HCEC 1CT (cell line): ENCODE measurements around the gene CHRM1.
"Not testable (repeated sequence)": the region's sequence is repeated elsewhere in the genome, so short reads cannot be mapped to it uniquely, and the experiment has no call there.

Experiments used
- DNase-seq: peaks from one replicate; pipeline ENCODE4 v3.0.0-alpha.2; 2017

Gene CHRM1

DNA sequence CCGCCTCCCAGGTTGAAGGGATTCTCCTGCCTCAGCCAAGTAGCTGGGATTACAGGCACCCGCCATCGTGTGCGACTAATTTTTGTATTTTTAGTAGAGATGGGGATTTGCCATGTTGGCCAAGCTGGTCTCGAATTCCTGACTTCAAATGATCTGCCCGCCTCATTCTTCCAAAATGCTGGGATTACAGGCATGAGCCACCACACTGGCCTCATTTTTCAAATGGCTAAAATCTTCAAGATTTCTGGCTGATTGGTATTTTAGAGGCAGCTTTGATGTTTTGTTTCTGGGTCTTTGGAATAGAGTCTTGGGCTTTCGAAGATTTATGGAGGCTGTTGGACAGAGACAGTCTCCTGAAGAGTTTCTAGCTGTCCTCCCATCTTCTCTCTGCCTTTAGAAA lies 46.3 kb downstream of the CHRM1 start:
- DNase-seq = no peak

DNA sequence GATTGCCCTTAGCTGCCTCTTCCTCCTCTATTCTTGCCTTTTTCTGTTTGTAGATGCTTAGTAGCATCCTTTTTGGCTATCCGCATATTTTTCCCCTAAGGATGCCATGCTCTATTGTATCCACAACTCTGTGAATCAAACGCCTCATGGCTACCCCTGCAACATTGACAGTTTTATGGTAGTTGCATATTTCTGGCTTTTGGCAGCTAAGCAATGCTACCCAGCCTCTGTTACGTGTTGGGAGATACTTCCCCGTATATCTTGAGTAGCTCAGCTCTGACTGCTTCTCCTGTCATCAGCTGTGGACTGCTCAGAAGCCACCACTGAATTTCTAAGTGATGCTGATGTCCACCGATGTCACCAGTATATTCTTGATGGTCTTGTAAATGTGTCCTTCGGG lies 55.5 kb downstream of the CHRM1 start:
- DNase-seq = no peak

DNA sequence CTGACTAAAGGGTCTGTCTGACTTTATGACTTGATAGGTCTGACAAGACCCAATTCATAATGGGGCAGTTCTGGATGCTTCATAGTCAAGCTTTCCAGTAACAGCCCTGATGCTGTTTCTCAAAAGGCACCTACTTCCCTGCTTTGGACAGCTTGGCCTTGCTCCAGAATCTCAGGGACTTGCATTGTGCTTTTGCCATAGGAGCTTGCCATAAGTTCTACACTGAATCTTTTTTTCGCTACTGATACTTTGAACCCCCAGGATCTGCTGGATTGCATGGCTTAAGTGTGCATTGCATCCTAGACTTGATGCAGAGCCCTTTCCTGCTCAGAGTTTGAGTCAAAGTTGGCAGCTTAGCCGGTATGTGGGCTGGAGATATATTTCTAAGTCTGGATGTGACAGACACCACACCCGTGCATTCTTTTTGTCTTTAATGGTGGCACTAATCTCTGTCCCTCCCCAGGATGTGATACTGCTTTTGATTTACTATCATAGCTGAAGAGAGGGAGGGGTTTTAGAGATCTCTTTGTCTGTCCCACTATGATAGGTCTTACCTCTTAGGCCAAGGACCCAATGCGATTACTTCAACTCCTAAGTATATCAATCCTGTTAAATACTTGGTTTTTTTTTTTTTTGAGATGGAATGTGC lies 57.4 kb downstream of the CHRM1 start:
- DNase-seq = no peak

DNA sequence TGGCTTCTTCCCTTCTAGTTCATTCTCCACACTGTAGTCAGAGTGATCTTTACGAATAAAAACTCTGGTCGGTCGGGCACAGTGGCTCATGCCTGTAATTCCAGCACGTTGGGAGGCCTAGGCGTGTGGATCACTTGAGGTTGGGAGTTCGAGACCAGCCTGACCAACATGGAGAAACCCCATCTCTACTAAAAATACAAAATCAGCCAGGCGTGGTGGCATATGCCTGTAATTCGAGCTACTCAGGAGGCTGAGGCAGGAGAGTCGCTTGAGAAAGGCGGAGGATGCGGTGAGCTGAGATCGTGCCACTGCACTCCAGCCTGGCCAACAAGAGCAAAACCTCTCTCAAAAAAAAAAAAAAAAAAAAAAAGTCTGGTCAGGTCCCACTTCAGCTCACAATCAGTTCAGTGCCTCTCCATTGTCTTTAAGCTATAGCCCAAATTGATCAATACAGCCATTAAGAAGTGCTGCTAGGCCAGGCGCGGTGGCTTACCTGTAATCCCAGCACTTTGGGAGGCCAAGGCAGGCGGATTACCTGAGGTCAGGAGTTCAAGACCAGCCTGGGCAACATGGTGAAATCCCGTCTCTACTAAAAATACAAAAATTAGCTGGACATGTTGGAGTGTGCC lies 59.5 kb downstream of the CHRM1 start:
- not testable (repeated sequence) for DNase-seq

DNA sequence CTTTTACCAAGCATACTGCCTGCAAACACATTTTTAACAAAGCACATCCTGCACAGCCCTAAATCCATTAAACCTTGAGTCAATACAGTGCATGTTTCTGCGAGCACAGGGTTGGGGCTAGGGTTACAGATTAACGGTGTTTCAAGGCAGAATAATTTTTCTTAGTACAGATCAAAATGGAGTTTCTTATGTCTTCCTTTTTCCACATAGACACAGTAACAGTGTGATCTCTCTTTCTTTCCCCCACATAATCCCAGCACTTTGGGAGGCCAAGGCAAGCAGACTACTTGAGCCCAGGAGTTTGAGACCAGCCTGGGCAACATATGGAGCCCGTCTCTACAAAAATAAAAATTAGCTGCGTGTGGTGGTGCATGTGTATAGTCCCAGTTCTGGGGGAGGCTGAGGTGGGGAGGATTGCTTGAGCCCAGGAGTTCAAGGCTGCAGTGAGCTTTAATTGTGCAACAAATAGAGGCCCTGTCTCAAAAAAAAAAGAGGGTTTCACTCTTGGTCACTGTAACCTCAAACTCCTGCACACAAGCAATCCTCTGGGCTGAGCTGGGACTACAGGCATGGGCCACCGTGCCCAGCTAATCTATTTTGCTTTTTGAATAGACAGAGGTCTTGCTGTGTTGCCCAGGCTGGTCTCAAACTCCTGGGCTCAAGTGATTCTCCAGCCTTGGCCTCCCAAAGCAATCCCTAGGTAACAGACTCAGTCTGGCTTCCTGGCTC lies 60.2 kb downstream of the CHRM1 start:
- no peak for DNase-seq

DNA sequence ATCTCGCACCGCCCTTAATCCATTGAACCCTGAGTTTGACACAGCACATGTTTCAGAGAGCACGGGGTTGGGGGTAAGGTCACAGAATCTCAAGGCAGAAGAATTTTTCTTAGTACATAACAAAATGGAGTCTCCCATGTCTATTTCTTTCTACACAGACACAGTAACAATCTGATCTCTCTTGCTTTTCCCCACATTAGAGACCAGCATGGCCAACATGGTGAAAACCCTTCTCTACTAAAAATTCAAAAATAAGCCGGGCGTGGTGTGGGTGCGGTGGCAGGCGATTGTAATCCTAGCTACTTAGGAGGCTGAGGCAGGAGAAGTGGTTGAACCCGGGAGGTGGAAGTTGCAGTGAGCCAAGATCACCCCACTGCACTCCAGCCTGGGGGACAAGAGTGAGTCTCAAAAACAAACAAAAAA lies 61.9 kb downstream of the CHRM1 start:
- not testable (repeated sequence) for DNase-seq
